DOHH2 (cell line): ENCODE data around the gene C2CD5.

Experiments used
- H3F3A ChIP-seq: fragments of 200-600 bp; sonication (generic), shearing (Covaris generic); 2 replicates; pipeline ENCODE4 v1.6.0; 2016; ENCODE audit warnings: antibody characterized with exemption, mild to moderate bottlenecking; ENCODE audit not compliant: control insufficient read depth, insufficient read depth
- H3K27ac ChIP-seq: fragments of 200-600 bp; sonication (generic); 2 replicates; pipeline ENCODE4 v1.5.1; 2014; ENCODE audit warnings: low read depth, mild to moderate bottlenecking, low read length, moderate library complexity
- H3K27me3 ChIP-seq: fragments of 200-600 bp; sonication (generic); 2 replicates; pipeline ENCODE4 v1.6.1; 2014; ENCODE audit warnings: mild to moderate bottlenecking, low read length, mixed read lengths; ENCODE audit not compliant: control insufficient read depth
- H3K36me3 ChIP-seq: fragments of 200-600 bp; sonication (generic); 2 replicates; pipeline ENCODE4 v1.6.1; 2014; ENCODE audit warnings: mild to moderate bottlenecking, low read length, moderate library complexity, mixed read lengths; ENCODE audit not compliant: control insufficient read depth
- H3K4me1 ChIP-seq: fragments of 200-600 bp; sonication (generic); 2 replicates; pipeline ENCODE4 v1.6.1; 2014; ENCODE audit warnings: mild to moderate bottlenecking, low read length, mixed read lengths; ENCODE audit not compliant: control insufficient read depth
- H3K4me2 ChIP-seq: fragments of 200-600 bp; sonication (generic); 2 replicates; pipeline ENCODE4 v1.6.0; 2014; ENCODE audit warnings: mild to moderate bottlenecking, low read length, moderate library complexity
- H3K4me3 ChIP-seq: fragments of 200-600 bp; sonication (generic); 2 replicates; pipeline ENCODE4 v1.5.1; 2014; ENCODE audit warnings: mild to moderate bottlenecking, low read length, mixed read lengths
- H3K79me2 ChIP-seq: fragments of 200-600 bp; sonication (generic); 2 replicates; pipeline ENCODE4 v1.6.1; 2014; ENCODE audit warnings: mild to moderate bottlenecking, low read length, mixed read lengths; ENCODE audit not compliant: control insufficient read depth
- H3K9me2 ChIP-seq: fragments of 200-600 bp; sonication (generic); replicated peaks from 2 replicates; pipeline ENCODE4 v1.6.1; 2014; ENCODE audit warnings: mild to moderate bottlenecking, low read length, mixed read lengths; ENCODE audit not compliant: control insufficient read depth
- H3K9me3 ChIP-seq: fragments of 200-600 bp; sonication (generic); 2 replicates; pipeline ENCODE4 v1.6.1; 2014; ENCODE audit warnings: antibody characterized with exemption, low read length, mixed read lengths; ENCODE audit not compliant: control insufficient read depth, insufficient read depth
- H4K20me1 ChIP-seq: fragments of 200-600 bp; sonication (generic); 2 replicates; pipeline ENCODE4 v1.6.0; 2014; ENCODE audit warnings: low read depth, mild to moderate bottlenecking, antibody characterized with exemption, low read length, moderate library complexity; ENCODE audit not compliant: control insufficient read depth, insufficient read depth
- EZH2phosphoT487 ChIP-seq: fragments of 200-600 bp; sonication (generic); IDR thresholded peaks from 2 replicates; pipeline ENCODE4 v1.6.1; 2017; ENCODE audit warnings: borderline replicate concordance, mild to moderate bottlenecking, antibody characterized with exemption, low read length, moderate library complexity, mixed read lengths
- TF ChIP-seq, protein P1 (sequence below): fragments of 200-600 bp; sonication (generic); IDR thresholded peaks from one replicate; pipeline ENCODE4 v1.5.1; 2014; ENCODE audit warnings: antibody characterized with exemption, mild to moderate bottlenecking, low read depth, low read length; ENCODE audit not compliant: poor library complexity, severe bottlenecking

Gene C2CD5

GRCh38 chr12:22467190-22467589, 77.2 kb downstream of the C2CD5 start:
- Histone ChIP-seq H3K36me3 (peaks cover 14% of the 10 kb centered on the region), H4K20me1 (no peaks in the 10 kb centered on the region), H3F3A (no peaks in the 10 kb centered on the region), H3K9me3 (no peaks in the 10 kb centered on the region), H3K27ac (no peak overlapping the region), H3K4me2 (no peak overlapping the region), H3K4me1 (no peaks in the 10 kb centered on the region), H3K4me3 (no peak overlapping the region), H3K27me3 (no peaks in the 10 kb centered on the region), H3K79me2 (no peaks in the 10 kb centered on the region), H3K9me2 (no peaks in the 10 kb centered on the region)
- TF ChIP-seq, protein P1, sequence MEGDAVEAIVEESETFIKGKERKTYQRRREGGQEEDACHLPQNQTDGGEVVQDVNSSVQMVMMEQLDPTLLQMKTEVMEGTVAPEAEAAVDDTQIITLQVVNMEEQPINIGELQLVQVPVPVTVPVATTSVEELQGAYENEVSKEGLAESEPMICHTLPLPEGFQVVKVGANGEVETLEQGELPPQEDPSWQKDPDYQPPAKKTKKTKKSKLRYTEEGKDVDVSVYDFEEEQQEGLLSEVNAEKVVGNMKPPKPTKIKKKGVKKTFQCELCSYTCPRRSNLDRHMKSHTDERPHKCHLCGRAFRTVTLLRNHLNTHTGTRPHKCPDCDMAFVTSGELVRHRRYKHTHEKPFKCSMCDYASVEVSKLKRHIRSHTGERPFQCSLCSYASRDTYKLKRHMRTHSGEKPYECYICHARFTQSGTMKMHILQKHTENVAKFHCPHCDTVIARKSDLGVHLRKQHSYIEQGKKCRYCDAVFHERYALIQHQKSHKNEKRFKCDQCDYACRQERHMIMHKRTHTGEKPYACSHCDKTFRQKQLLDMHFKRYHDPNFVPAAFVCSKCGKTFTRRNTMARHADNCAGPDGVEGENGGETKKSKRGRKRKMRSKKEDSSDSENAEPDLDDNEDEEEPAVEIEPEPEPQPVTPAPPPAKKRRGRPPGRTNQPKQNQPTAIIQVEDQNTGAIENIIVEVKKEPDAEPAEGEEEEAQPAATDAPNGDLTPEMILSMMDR: no peak
- TF ChIP-seq EZH2phosphoT487: no peak

DNA sequence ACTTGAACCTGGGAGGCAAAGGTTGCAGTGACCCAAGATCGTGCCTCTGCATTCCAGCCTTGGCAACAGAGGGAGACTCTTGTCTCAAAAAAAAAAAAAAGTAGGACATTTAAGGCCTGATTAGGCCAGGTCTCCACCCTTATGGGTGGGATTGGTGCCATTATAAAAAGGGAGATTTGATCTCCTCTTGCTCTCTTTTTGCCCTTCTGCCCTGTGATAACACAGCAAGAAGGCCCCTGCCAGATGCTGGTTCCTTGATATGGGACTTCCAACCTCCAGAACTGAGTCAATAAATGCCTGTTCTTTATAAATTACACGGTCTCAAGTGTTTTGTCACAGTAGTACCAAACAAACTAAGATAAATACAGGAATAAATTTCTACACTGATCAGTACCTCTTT, 81.0 kb downstream of the C2CD5 start:
- H3K9me3 ChIP-seq: no peaks in the 10 kb centered on the region
- H3K4me1 ChIP-seq: no peaks in the 10 kb centered on the region
- no peaks in the 10 kb centered on the region for H3K27me3 ChIP-seq
- no peak overlapping the region for H3K27ac ChIP-seq
- H3K9me2 ChIP-seq: no peaks in the 10 kb centered on the region
- no peak overlapping the region for H3K4me3 ChIP-seq
- TF ChIP-seq, protein P1: no peak
- no peak for TF ChIP-seq EZH2phosphoT487
- H4K20me1 ChIP-seq: no peaks in the 10 kb centered on the region
- no peaks in the 10 kb centered on the region for H3K79me2 ChIP-seq
- no peaks in the 10 kb centered on the region for H3F3A ChIP-seq
- H3K36me3 ChIP-seq: peaks cover 5% of the 10 kb centered on the region; the same call in 1 of the 2 replicates
- H3K4me2 ChIP-seq: no peak overlapping the region

- Histone ChIP-seq H3F3A (no peaks in the 10 kb centered on the region), H3K27ac (no peak overlapping the region), H3K4me3 (no peak overlapping the region), H3K4me2 (no peak overlapping the region), H3K4me1 (no peaks in the 10 kb centered on the region), H3K9me3 (no peaks in the 10 kb centered on the region), H3K79me2 (no peaks in the 10 kb centered on the region), H3K27me3 (no peaks in the 10 kb centered on the region), H3K36me3 (no peaks in the 10 kb centered on the region), H3K9me2 (no peaks in the 10 kb centered on the region), H4K20me1 (no peaks in the 10 kb centered on the region)
- TF ChIP-seq, protein P1: no peak
- no peak for TF ChIP-seq EZH2phosphoT487
Measured at GRCh38 chr12:22461786-22462185, 82.6 kb downstream of the C2CD5 start.
